H1 (cell line): Measurements from ENCODE around the gene SEMA4C.

ENCODE experiments used
- CEBPB ChIP-seq: IDR thresholded peaks from 2 replicates; pipeline ENCODE4 v1.6.1; 2012; ENCODE audit warnings: low read depth, low read length
- CHD2 ChIP-seq: IDR thresholded peaks from 2 replicates; pipeline ENCODE4 v1.6.1; 2012; ENCODE audit warnings: low read length, improper control_type of control experiment
- KDM1A ChIP-seq: fragments of 200-600, 300-600 bp; sonication (generic); IDR thresholded peaks from 2 replicates; pipeline ENCODE4 v1.7.1; 2016; ENCODE audit warnings: mild to moderate bottlenecking, low read length, borderline replicate concordance
- POU5F1 ChIP-seq: IDR thresholded peaks from 2 replicates; pipeline ENCODE4 v1.6.1; 2011; ENCODE audit warnings: low read depth, mild to moderate bottlenecking, low read length, moderate library complexity
- SP1 ChIP-seq: IDR thresholded peaks from 2 replicates; pipeline ENCODE4 v1.6.1; 2011; ENCODE audit warnings: low read depth, low read length
- TF ChIP-seq, protein P1 (sequence below): IDR thresholded peaks from 2 replicates; pipeline ENCODE4 v1.6.1; 2011; ENCODE audit warnings: low read depth, mild to moderate bottlenecking, low read length; ENCODE audit not compliant: insufficient read depth
- TF ChIP-seq, protein P2 (sequence below), 3 experiments: IDR thresholded peaks; 1 replicate in 2 of 3; 2 replicates in 1 of 3; pipeline versions ENCODE4 v1.5.1 to v1.6.1; 2011; ENCODE audit warnings: low read length in 3 of 3, mild to moderate bottlenecking in 3 of 3, inconsistent platforms in 2 of 3, low read depth in 1 of 3, moderate library complexity in 1 of 3; ENCODE audit not compliant: insufficient read depth in 1 of 3; ENCODE audit errors: control extremely low read depth in 1 of 3

DNA sequence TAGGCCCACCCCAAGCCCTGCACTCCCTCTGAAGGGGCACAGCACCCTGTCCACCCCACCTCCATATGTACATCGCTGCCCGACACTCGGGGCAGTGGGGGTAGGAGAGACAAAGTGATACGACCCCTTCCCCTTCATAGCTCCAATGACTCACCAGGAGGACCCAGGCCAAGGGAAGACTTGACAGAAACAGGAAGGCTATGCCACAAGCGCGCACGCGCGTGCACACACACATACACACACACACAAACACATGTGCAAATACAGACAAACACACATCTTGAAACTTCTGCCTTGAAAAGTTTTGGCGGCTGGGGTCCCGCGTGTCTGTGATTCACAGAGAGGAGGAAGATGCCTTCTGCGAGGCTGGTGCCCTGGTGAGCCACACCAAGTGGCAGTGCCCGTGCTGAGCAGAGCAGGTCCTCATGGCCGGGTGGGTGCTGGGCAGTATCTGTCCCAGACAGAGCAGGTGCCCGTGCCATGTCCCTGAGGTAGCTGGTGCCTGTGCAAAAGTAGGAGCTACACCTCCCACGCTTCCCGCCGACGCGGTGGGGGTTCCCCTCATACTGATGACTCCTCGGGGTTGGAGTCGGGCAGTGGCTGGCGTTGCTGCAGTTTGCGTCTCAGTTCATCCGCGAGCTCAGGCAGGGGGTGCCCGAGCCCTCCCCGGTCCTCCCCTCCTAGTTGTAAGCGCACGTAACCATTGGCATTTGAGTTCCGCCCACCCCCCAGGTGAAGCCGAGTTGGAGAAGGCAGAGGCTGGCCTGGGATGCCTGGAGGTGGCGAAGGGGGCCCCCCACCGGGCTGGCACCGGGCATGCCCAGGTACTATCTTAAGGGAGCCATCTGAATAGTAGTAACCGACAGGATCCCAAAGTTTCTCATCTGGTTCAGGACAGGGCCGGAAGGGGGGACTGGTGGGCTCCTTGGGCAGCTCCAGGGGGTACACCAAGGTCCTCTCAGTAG lies 9.5 kb downstream of the SEMA4C start:
- no peak for TF ChIP-seq KDM1A
- no peak for TF ChIP-seq POU5F1
- TF ChIP-seq SP1 = no peak
- TF ChIP-seq, protein P1, sequence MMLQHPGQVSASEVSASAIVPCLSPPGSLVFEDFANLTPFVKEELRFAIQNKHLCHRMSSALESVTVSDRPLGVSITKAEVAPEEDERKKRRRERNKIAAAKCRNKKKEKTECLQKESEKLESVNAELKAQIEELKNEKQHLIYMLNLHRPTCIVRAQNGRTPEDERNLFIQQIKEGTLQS = no peak
- no peak for TF ChIP-seq CEBPB
- TF ChIP-seq, protein P2, sequence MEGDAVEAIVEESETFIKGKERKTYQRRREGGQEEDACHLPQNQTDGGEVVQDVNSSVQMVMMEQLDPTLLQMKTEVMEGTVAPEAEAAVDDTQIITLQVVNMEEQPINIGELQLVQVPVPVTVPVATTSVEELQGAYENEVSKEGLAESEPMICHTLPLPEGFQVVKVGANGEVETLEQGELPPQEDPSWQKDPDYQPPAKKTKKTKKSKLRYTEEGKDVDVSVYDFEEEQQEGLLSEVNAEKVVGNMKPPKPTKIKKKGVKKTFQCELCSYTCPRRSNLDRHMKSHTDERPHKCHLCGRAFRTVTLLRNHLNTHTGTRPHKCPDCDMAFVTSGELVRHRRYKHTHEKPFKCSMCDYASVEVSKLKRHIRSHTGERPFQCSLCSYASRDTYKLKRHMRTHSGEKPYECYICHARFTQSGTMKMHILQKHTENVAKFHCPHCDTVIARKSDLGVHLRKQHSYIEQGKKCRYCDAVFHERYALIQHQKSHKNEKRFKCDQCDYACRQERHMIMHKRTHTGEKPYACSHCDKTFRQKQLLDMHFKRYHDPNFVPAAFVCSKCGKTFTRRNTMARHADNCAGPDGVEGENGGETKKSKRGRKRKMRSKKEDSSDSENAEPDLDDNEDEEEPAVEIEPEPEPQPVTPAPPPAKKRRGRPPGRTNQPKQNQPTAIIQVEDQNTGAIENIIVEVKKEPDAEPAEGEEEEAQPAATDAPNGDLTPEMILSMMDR (IDR thresholded peaks at IDR 0.05; ENCODE audit: control extremely low read depth in 1 of 3, insufficient read depth in 1 of 3, low read depth in 1 of 3, low read length in 3 of 3) = no peak
- no peak for TF ChIP-seq CHD2
